GM21526 (cell line): ENCODE data around the gene AKT1S1.

Experiments used
- ATAC-seq: cut with Tn5 transposase; IDR thresholded peaks from one replicate; pipeline ENCODE4 v1.9.1; 2021; ENCODE audit warnings: moderate library complexity; ENCODE audit not compliant: unreplicated experiment, low FRiP score

The AKT1S1 gene

GRCh38 chr19:49857061-49857837 is 19.9 kb downstream of the AKT1S1 start:
- no peak for ATAC-seq

- no peak for ATAC-seq
Observed at GRCh38 chr19:49856574-49857021, 20.6 kb downstream of the AKT1S1 start.

- no peak for ATAC-seq
Observed at GRCh38 chr19:49855676-49856573, 21.2 kb downstream of the AKT1S1 start.

GRCh38 chr19:49855277-49855675 is 21.9 kb downstream of the AKT1S1 start:
- ATAC-seq, result no peak

- no peak for ATAC-seq
Observed at GRCh38 chr19:49854378-49855263, 22.5 kb downstream of the AKT1S1 start.

GRCh38 chr19:49853852-49854377 is 23.2 kb downstream of the AKT1S1 start:
- no peak for ATAC-seq

- no peak for ATAC-seq
Observed at GRCh38 chr19:49852631-49853126, 24.5 kb downstream of the AKT1S1 start.

- no peak for ATAC-seq
Observed at GRCh38 chr19:49851456-49852259, 25.5 kb downstream of the AKT1S1 start.

- ATAC-seq, result peak; percentile 59
Observed at GRCh38 chr19:49850487-49851342, 26.4 kb downstream of the AKT1S1 start, which contains the start of gene PTOV1. Gene PTOV1 (plus strand): TSS chr19:49851159.

GRCh38 chr19:49850221-49850486 is 27.0 kb downstream of the AKT1S1 start:
- no peak for ATAC-seq

GRCh38 chr19:49849433-49850220 is 27.5 kb downstream of the AKT1S1 start:
- no peak for ATAC-seq

- no peak for ATAC-seq
Observed at GRCh38 chr19:49848938-49849337, 28.2 kb downstream of the AKT1S1 start.

- ATAC-seq, result no peak
Observed at GRCh38 chr19:49847731-49848696, 29.1 kb downstream of the AKT1S1 start.

GRCh38 chr19:49846408-49846807 is 30.7 kb downstream of the AKT1S1 start:
- ATAC-seq, result no peak

GRCh38 chr19:49845414-49845813 is 31.7 kb downstream of the AKT1S1 start:
- ATAC-seq, result no peak
